HEK293 (cell line): ENCODE results near the gene MICALL1.
"Not testable (repeated sequence)": the region's sequence is repeated elsewhere in the genome, so short reads cannot be mapped to it uniquely, and the experiment has no call there.

Experiments
- CTCF ChIA-PET: fragments of 350-600 bp; formaldehyde crosslinking; extraction: SDS; loops from one replicate; lab custom pipeline; 2021; ENCODE audit warnings: antibody characterized with exemption; lab: Yijun Ruan, JAX
- POLR2A ChIA-PET: fragments of 300-600 bp; formaldehyde crosslinking; extraction: SDS; loops from one replicate; lab custom pipeline; 2020; ENCODE audit warnings: antibody characterized with exemption, inconsistent platforms; lab: Yijun Ruan, JAX
- H3K27ac ChIP-seq: fragments of 200-500 bp; sonication (Bioruptor generic); 2 replicates; pipeline ENCODE4 v1.5.1; 2014; ENCODE audit warnings: low read depth, low read length, control low read depth, inconsistent platforms; ENCODE audit errors: extremely low read depth
- H3K36me3 ChIP-seq, 2 experiments: fragments of 200-500 bp in 1 of 2; sonication (Bioruptor generic) in 1 of 2; 1 replicate in 1 of 2; 2 replicates in 1 of 2; pipeline ENCODE4 v1.5.1; 2014 to 2017; ENCODE audit warnings: inconsistent platforms in 2 of 2, low read length in 2 of 2; ENCODE audit not compliant: control insufficient read depth in 2 of 2, insufficient read depth in 1 of 2
- H3K4me1 ChIP-seq: fragments of 200-500 bp; sonication (Bioruptor generic); 2 replicates; pipeline ENCODE4 v1.5.1; 2014; ENCODE audit warnings: mild to moderate bottlenecking, low read length, inconsistent platforms; ENCODE audit not compliant: control insufficient read depth, insufficient read depth
- H3K4me3 ChIP-seq: 2 replicates; pipeline ENCODE4 v1.5.1; 2011; ENCODE audit warnings: low read depth, mild to moderate bottlenecking, control low read depth, low read length, moderate library complexity
- H3K9me3 ChIP-seq: fragments of 200-500 bp; sonication (Bioruptor generic); 2 replicates; pipeline ENCODE4 v1.5.1; 2014; ENCODE audit warnings: low read depth, low read length, inconsistent platforms; ENCODE audit not compliant: control insufficient read depth, insufficient read depth
- KLF10 ChIP-seq: fragments of 450-650 bp; IDR thresholded peaks from 2 replicates; pipeline ENCODE4 v1.5.1; 2018; ENCODE audit warnings: missing biosample characterization, mild to moderate bottlenecking, missing genetic modification characterization
- OSR2 ChIP-seq: fragments of 450-650 bp; formaldehyde crosslinking; IDR thresholded peaks from 2 replicates; pipeline ENCODE4 v1.5.1; 2016; ENCODE audit warnings: missing biosample characterization, missing genetic modification characterization
- ZFP37 ChIP-seq: fragments of 450-650 bp; formaldehyde crosslinking; IDR thresholded peaks from 2 replicates; pipeline ENCODE4 v1.5.1; 2016; ENCODE audit warnings: missing biosample characterization, missing genetic modification characterization
- ZNF121 ChIP-seq: fragments of 450-650 bp; formaldehyde crosslinking; IDR thresholded peaks from 2 replicates; pipeline ENCODE4 v1.5.1; 2016; ENCODE audit warnings: missing biosample characterization, missing genetic modification characterization
- ZNF169 ChIP-seq: fragments of 450-650 bp; formaldehyde crosslinking; IDR thresholded peaks from 2 replicates; pipeline ENCODE4 v1.5.1; 2016; ENCODE audit warnings: missing biosample characterization, missing genetic modification characterization
- ZNF274 ChIP-seq, 2 experiments: fragments of 200-500 bp in 1 of 2; fragments of 450-650 bp in 1 of 2; sonication (Bioruptor generic) in 1 of 2; formaldehyde crosslinking in 1 of 2; IDR thresholded peaks; 2 replicates each; pipeline versions ENCODE4 v1.5.1 to v1.6.1; 2014 to 2016; ENCODE audit warnings: borderline replicate concordance in 1 of 2, inconsistent platforms in 1 of 2, low read length in 1 of 2, missing biosample characterization in 1 of 2, missing genetic modification characterization in 1 of 2
- ZNF473 ChIP-seq: fragments of 450-650 bp; formaldehyde crosslinking; IDR thresholded peaks from 2 replicates; pipeline ENCODE4 v1.5.1; 2017; ENCODE audit warnings: missing biosample characterization, missing genetic modification characterization
- ZNF596 ChIP-seq: fragments of 450-650 bp; IDR thresholded peaks from 2 replicates; pipeline ENCODE4 v1.5.0; 2018; ENCODE audit warnings: missing biosample characterization, mild to moderate bottlenecking, missing genetic modification characterization, moderate library complexity
- ZNF664 ChIP-seq: fragments of 450-650 bp; formaldehyde crosslinking; IDR thresholded peaks from 2 replicates; pipeline ENCODE4 v1.5.1; 2016; ENCODE audit warnings: missing biosample characterization, missing genetic modification characterization
- TF ChIP-seq, protein P1 (sequence below): fragments of 450-650 bp; formaldehyde crosslinking; IDR thresholded peaks from 2 replicates; pipeline ENCODE4 v1.5.1; 2016; ENCODE audit warnings: missing biosample characterization, missing genetic modification characterization
- TF ChIP-seq, protein P2 (sequence below): fragments of 450-650 bp; formaldehyde crosslinking; IDR thresholded peaks from 2 replicates; pipeline ENCODE4 v1.5.1; 2016; ENCODE audit warnings: missing biosample characterization, missing genetic modification characterization
- TF ChIP-seq, protein P3 (sequence below): fragments of 450-650 bp; formaldehyde crosslinking; conservative IDR thresholded peaks from 2 replicates; pipeline ENCODE4 v1.5.1; 2016; ENCODE audit warnings: low read depth, missing biosample characterization, missing genetic modification characterization
- TF ChIP-seq, protein P4 (sequence below): IDR thresholded peaks from 2 replicates; pipeline ENCODE4 v1.6.1; 2011; ENCODE audit warnings: mild to moderate bottlenecking, low read depth, low read length, borderline replicate concordance
- TF ChIP-seq, protein P5 (sequence below): fragments of 450-650 bp; formaldehyde crosslinking; IDR thresholded peaks from 2 replicates; pipeline ENCODE4 v1.5.1; 2016; ENCODE audit warnings: missing biosample characterization, missing genetic modification characterization
- TF ChIP-seq, protein P6 (sequence below): fragments of 450-650 bp; formaldehyde crosslinking; IDR thresholded peaks from 2 replicates; pipeline ENCODE4 v1.5.1; 2017; ENCODE audit warnings: missing biosample characterization, missing genetic modification characterization

MICALL1 gene

DNA sequence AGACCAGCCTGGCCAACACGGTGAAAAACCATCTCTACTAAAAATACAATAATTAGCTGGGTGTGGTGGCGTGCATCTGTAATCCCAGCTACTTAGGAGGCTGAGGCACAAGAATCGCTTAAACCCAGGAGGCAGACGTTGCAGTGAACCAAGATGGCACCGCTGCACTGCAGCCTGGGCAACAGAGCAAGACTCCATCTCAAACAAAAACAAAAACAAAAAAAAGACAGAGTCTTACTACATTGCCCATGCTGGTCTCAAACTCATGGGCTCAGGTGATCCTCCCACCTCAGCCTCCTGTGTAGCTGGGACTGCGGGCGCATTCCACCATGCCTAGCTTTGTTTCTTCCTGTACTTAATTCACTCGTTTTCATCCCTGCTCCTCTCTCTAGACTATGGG, 69.9 kb downstream of the MICALL1 start:
- TF ChIP-seq OSR2 (tag by site-specific recombination) (0 out of 2 replicates have a peak, but pooled peaks have one; percentile 8), ZNF121 (tag by site-specific recombination) (peak; percentile 92)
- TF ChIP-seq, all 188 proteins: peak for 2; not testable (repeated sequence) for 186
- H3K4me3 ChIP-seq, H3K9me3 ChIP-seq, H3K36me3 ChIP-seq, POLR2A ChIA-PET, H3K4me1 ChIP-seq, H3K27ac ChIP-seq: not testable (repeated sequence)
- CTCF ChIA-PET = interaction anchor here (1.1 to 1.9 kb wide), 2 partner anchors 10 to 76 kb away, joined by 3 to 11 read pairs; no protein-coding TSS in a partner anchor

DNA sequence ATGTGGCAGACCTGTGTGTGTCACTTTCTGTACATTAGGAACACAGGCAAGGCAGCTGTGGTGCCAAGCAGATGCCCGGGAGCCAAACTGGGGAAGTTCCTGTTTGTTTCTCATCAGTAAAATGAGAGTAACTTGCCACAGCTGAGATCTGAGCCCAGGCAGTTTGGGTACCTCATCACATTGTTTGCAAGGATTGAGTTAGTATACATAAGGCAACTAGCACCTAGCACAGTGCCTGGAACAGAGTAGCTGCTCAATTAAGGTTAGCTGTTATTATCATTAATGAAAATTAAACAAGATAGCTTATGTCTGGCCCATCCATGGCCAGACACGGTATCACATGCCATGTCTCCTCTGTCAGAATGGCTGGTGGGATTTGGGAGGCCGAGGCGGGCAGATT, 70.5 kb downstream of the MICALL1 start:
- Histone ChIP-seq H3K9me3 (no peaks in the 10 kb centered on the region), H3K4me3 (no peak overlapping the region), H3K36me3 (peaks cover 0 to 6% of the 10 kb centered on the region in 2 experiments; a peak in 1 of 3 replicates), H3K27ac (no peak overlapping the region), H3K4me1 (no peaks in the 10 kb centered on the region)
- TF ChIP-seq, protein P1, sequence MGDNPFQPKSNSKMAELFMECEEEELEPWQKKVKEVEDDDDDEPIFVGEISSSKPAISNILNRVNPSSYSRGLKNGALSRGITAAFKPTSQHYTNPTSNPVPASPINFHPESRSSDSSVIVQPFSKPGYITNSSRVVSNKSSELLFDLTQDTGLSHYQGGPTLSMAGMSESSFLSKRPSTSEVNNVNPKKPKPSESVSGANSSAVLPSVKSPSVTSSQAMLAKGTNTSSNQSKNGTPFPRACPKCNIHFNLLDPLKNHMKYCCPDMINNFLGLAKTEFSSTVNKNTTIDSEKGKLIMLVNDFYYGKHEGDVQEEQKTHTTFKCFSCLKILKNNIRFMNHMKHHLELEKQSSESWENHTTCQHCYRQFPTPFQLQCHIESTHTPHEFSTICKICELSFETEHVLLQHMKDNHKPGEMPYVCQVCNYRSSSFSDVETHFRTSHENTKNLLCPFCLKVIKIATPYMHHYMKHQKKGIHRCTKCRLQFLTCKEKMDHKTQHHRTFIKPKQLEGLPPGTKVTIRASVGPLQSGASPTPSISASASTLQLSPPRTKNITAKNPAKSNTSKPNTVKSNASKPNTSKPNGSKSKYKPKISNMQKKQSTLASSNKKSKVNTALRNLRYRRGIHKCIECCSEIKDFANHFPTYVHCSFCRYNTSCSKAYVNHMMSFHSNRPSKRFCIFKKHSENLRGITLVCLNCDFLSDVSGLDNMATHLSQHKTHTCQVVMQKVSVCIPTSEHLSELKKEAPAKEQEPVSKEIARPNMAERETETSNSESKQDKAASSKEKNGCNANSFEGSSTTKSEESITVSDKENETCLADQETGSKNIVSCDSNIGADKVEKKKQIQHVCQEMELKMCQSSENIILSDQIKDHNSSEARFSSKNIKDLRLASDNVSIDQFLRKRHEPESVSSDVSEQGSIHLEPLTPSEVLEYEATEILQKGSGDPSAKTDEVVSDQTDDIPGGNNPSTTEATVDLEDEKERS = no peak
- TF ChIP-seq ZNF169 (tag by site-specific recombination) (no peak), ZNF664 (tag by site-specific recombination) (peak; percentile 73), ZNF473 (no peak)
- TF ChIP-seq, protein P2, sequence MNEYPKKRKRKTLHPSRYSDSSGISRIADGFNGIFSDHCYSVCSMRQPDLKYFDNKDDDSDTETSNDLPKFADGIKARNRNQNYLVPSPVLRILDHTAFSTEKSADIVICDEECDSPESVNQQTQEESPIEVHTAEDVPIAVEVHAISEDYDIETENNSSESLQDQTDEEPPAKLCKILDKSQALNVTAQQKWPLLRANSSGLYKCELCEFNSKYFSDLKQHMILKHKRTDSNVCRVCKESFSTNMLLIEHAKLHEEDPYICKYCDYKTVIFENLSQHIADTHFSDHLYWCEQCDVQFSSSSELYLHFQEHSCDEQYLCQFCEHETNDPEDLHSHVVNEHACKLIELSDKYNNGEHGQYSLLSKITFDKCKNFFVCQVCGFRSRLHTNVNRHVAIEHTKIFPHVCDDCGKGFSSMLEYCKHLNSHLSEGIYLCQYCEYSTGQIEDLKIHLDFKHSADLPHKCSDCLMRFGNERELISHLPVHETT (tag by site-specific recombination) = no peak
- ChIA-PET POLR2A (interaction anchor here (0.5 kb wide), 1 partner anchor 261 kb away, joined by 3 read pairs; no protein-coding TSS in a partner anchor), CTCF (interaction anchor here (0.7 to 1.9 kb wide), 3 partner anchors 10 to 156 kb away, joined by 3 to 11 read pairs (median 3); no protein-coding TSS in a partner anchor)

DNA sequence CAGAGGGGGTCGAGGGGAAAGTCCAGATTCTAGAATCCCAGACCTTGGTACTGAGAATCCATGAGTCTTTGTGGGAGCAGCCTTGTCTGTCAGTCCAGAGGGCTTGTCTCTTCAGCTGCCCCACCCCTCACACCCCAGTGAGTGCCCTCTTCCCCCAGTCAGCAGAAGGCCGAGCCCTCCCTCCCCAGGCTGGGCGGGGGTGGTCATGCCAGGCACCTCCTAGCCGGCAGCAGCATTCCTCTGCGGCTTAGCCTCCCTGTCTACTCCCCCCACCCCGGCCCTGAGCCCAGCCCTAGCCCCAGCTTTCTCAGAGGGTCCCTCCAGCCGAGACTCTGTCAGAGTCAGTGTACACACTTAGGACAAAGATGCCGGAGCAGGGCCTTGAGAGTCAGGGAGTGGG, 73.7 kb downstream of the MICALL1 start:
- H3K4me1 ChIP-seq = no peaks in the 10 kb centered on the region
- no peak overlapping the region for H3K27ac ChIP-seq
- no peaks in the 10 kb centered on the region for H3K9me3 ChIP-seq
- CTCF ChIA-PET = interaction anchor here (1.0 to 4.7 kb wide), 2 partner anchors 14 to 699 kb away, joined by 3 to 22 read pairs; no protein-coding TSS in a partner anchor
- no peak overlapping the region for H3K4me3 ChIP-seq
- POLR2A ChIA-PET = no interaction called here
- H3K36me3 ChIP-seq = no peaks in the 10 kb centered on the region
- TF ChIP-seq ZFP37 (tag by site-specific recombination) (no peak), ZNF596 (tag by site-specific recombination) (no peak), ZNF664 (tag by site-specific recombination) (no peak), ZNF274 (IDR thresholded peaks at IDR 0.05; ENCODE audit: low read length) (no peak), ZNF274 (tag by site-specific recombination; IDR thresholded peaks at IDR 0.05; ENCODE audit: borderline replicate concordance) (no peak), KLF10 (tag by site-specific recombination) (no peak)
- TF ChIP-seq, protein P3, sequence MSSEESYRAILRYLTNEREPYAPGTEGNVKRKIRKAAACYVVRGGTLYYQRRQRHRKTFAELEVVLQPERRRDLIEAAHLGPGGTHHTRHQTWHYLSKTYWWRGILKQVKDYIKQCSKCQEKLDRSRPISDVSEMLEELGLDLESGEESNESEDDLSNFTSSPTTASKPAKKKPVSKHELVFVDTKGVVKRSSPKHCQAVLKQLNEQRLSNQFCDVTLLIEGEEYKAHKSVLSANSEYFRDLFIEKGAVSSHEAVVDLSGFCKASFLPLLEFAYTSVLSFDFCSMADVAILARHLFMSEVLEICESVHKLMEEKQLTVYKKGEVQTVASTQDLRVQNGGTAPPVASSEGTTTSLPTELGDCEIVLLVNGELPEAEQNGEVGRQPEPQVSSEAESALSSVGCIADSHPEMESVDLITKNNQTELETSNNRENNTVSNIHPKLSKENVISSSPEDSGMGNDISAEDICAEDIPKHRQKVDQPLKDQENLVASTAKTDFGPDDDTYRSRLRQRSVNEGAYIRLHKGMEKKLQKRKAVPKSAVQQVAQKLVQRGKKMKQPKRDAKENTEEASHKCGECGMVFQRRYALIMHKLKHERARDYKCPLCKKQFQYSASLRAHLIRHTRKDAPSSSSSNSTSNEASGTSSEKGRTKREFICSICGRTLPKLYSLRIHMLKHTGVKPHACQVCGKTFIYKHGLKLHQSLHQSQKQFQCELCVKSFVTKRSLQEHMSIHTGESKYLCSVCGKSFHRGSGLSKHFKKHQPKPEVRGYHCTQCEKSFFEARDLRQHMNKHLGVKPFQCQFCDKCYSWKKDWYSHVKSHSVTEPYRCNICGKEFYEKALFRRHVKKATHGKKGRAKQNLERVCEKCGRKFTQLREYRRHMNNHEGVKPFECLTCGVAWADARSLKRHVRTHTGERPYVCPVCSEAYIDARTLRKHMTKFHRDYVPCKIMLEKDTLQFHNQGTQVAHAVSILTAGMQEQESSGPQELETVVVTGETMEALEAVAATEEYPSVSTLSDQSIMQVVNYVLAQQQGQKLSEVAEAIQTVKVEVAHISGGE (tag by site-specific recombination) = no peak
- TF ChIP-seq, protein P4, sequence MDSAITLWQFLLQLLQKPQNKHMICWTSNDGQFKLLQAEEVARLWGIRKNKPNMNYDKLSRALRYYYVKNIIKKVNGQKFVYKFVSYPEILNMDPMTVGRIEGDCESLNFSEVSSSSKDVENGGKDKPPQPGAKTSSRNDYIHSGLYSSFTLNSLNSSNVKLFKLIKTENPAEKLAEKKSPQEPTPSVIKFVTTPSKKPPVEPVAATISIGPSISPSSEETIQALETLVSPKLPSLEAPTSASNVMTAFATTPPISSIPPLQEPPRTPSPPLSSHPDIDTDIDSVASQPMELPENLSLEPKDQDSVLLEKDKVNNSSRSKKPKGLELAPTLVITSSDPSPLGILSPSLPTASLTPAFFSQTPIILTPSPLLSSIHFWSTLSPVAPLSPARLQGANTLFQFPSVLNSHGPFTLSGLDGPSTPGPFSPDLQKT = no peak
- TF ChIP-seq, protein P5, sequence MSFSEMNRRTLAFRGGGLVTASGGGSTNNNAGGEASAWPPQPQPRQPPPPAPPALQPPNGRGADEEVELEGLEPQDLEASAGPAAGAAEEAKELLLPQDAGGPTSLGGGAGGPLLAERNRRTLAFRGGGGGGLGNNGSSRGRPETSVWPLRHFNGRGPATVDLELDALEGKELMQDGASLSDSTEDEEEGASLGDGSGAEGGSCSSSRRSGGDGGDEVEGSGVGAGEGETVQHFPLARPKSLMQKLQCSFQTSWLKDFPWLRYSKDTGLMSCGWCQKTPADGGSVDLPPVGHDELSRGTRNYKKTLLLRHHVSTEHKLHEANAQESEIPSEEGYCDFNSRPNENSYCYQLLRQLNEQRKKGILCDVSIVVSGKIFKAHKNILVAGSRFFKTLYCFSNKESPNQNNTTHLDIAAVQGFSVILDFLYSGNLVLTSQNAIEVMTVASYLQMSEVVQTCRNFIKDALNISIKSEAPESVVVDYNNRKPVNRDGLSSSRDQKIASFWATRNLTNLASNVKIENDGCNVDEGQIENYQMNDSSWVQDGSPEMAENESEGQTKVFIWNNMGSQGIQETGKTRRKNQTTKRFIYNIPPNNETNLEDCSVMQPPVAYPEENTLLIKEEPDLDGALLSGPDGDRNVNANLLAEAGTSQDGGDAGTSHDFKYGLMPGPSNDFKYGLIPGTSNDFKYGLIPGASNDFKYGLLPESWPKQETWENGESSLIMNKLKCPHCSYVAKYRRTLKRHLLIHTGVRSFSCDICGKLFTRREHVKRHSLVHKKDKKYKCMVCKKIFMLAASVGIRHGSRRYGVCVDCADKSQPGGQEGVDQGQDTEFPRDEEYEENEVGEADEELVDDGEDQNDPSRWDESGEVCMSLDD (tag by site-specific recombination) = no peak
- TF ChIP-seq, protein P6, sequence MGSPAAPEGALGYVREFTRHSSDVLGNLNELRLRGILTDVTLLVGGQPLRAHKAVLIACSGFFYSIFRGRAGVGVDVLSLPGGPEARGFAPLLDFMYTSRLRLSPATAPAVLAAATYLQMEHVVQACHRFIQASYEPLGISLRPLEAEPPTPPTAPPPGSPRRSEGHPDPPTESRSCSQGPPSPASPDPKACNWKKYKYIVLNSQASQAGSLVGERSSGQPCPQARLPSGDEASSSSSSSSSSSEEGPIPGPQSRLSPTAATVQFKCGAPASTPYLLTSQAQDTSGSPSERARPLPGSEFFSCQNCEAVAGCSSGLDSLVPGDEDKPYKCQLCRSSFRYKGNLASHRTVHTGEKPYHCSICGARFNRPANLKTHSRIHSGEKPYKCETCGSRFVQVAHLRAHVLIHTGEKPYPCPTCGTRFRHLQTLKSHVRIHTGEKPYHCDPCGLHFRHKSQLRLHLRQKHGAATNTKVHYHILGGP (tag by site-specific recombination) = no peak
